Hepatocyte (in vitro differentiated cells): ENCODE measurements around the gene CCSER2. TPM values are rescaled to one million over a fixed set of nuclear protein-coding genes. Genes with fewer than 3 reads are reported as not detected.

Experiments
- DNase-seq: peaks from one replicate; pipeline ENCODE4 v3.0.0-alpha.2; 2016; ENCODE audit warnings: low spot score
- H2AFZ ChIP-seq: fragments of 200-600 bp; sonication (generic); 2 replicates; pipeline ENCODE4 v1.6.0; 2016; ENCODE audit warnings: antibody characterized with exemption, mild to moderate bottlenecking
- H3K27ac ChIP-seq: fragments of 200-600 bp; sonication (generic); 2 replicates; pipeline ENCODE4 v1.5.1; 2016; ENCODE audit warnings: mild to moderate bottlenecking
- H3K27me3 ChIP-seq: fragments of 200-600 bp; sonication (generic); 2 replicates; pipeline ENCODE4 v1.6.1; 2016
- H3K36me3 ChIP-seq: fragments of 200-600 bp; sonication (generic); replicated peaks from 2 replicates; pipeline ENCODE4 v1.5.1; 2016; ENCODE audit warnings: low read depth; ENCODE audit not compliant: insufficient read depth
- H3K4me1 ChIP-seq: fragments of 200-600 bp; sonication (generic); 2 replicates; pipeline ENCODE4 v1.5.1; 2016; ENCODE audit warnings: mild to moderate bottlenecking, moderate library complexity; ENCODE audit not compliant: insufficient read depth
- H3K4me2 ChIP-seq: fragments of 200-600 bp; sonication (generic); 2 replicates; pipeline ENCODE4 v1.6.0; 2016
- H3K4me3 ChIP-seq: fragments of 200-600 bp; sonication (generic); 2 replicates; pipeline ENCODE4 v1.5.1; 2016; ENCODE audit warnings: mild to moderate bottlenecking
- H3K79me2 ChIP-seq: fragments of 200-600 bp; sonication (generic); 2 replicates; pipeline ENCODE4 v1.6.0; 2017; ENCODE audit warnings: mild to moderate bottlenecking
- H3K9me2 ChIP-seq: fragments of 200-600 bp; sonication (generic); replicated peaks from 2 replicates; pipeline ENCODE4 v1.6.0; 2017; ENCODE audit warnings: mild to moderate bottlenecking; ENCODE audit not compliant: insufficient read depth
- H3K9me3 ChIP-seq: fragments of 200-600 bp; sonication (generic); 2 replicates; pipeline ENCODE4 v1.5.1; 2016; ENCODE audit warnings: low read depth, mild to moderate bottlenecking
- H4K20me1 ChIP-seq: fragments of 200-600 bp; sonication (generic); 2 replicates; pipeline ENCODE4 v1.6.0; 2016; ENCODE audit warnings: mild to moderate bottlenecking; ENCODE audit not compliant: insufficient read depth, poor library complexity, severe bottlenecking
- CTCF ChIP-seq: fragments of 200-600 bp; sonication (generic); IDR thresholded peaks from 2 replicates; pipeline ENCODE4 v1.5.1; 2016; ENCODE audit warnings: antibody characterized with exemption, mild to moderate bottlenecking; ENCODE audit not compliant: poor library complexity
- EZH2 ChIP-seq: fragments of 200-600 bp; sonication (generic); IDR thresholded peaks from 2 replicates; pipeline ENCODE4 v1.6.1; 2016; ENCODE audit warnings: antibody characterized with exemption, mild to moderate bottlenecking, borderline replicate concordance
- EZH2phosphoT487 ChIP-seq: fragments of 200-600 bp; sonication (generic); IDR thresholded peaks from one replicate; pipeline ENCODE4 v1.6.1; 2018; ENCODE audit warnings: antibody characterized with exemption, mild to moderate bottlenecking, low read depth, moderate library complexity; ENCODE audit not compliant: unreplicated experiment, severe bottlenecking
- WGBS: methylation state at CpG from one replicate; pipeline ENCODE4 v1.1.6; 2016; ENCODE audit warnings: low lambda C conversion rate; ENCODE audit errors: missing lambda C conversion rate; 5-methylcytosine and 5-hydroxymethylcytosine counted together
- polyA plus RNA-seq: library from polyadenylated mRNA; unstranded; fragments of >200 nt; fragmentation: Nextera tagmentation; extraction: Ambion mirVana; gene quantifications from 2 replicates; pipeline ENCODE4 v1.2.1, GENCODE V29; 2016
- total RNA-seq: library from RNA; depleted of rRNA; stranded (reverse); fragments of >200 nt; gene quantifications from 2 replicates; pipeline ENCODE4 v1.2.3, GENCODE V29; 2014

CCSER2 gene
- total and polyA plus RNA-seq, 2 experiments from 2014 or later, result 36.5 to 39.7 TPM

- no peak overlapping the region for H3K27ac ChIP-seq
- H3K9me2 ChIP-seq, result no peaks in the 10 kb centered on the region
- H3K27me3 ChIP-seq, result no peaks in the 10 kb centered on the region
- H3K9me3 ChIP-seq, result no peaks in the 10 kb centered on the region
- WGBS, result 83% methylated on average over 3 of the region's 3 CpGs
- no peaks in the 10 kb centered on the region for H3K36me3 ChIP-seq
- H2AFZ ChIP-seq, result no peak overlapping the region
- no peaks in the 10 kb centered on the region for H4K20me1 ChIP-seq
- no peak overlapping the region for H3K4me2 ChIP-seq
- no peaks in the 10 kb centered on the region for H3K4me1 ChIP-seq
- no peak overlapping the region for H3K4me3 ChIP-seq
- no peak for TF ChIP-seq CTCF
- TF ChIP-seq EZH2phosphoT487, result no peak
- no peak for TF ChIP-seq EZH2
- DNase-seq, result no peak
- H3K79me2 ChIP-seq, result no peaks in the 10 kb centered on the region
These were observed 149.2 kb downstream of the CCSER2 start for GRCh38 chr10:84477398-84478128.

- no peaks in the 10 kb centered on the region for H4K20me1 ChIP-seq
- no peak overlapping the region for H3K4me2 ChIP-seq
- H3K36me3 ChIP-seq, result no peaks in the 10 kb centered on the region
- no peaks in the 10 kb centered on the region for H3K4me1 ChIP-seq
- no peak overlapping the region for H3K4me3 ChIP-seq
- H3K27ac ChIP-seq, result no peak overlapping the region
- no peak overlapping the region for H2AFZ ChIP-seq
- TF ChIP-seq EZH2 (no peak), EZH2phosphoT487 (no peak), CTCF (no peak)
- DNase-seq, result no peak
- no peaks in the 10 kb centered on the region for H3K27me3 ChIP-seq
- H3K9me3 ChIP-seq, result no peaks in the 10 kb centered on the region
- no peaks in the 10 kb centered on the region for H3K79me2 ChIP-seq
- no peaks in the 10 kb centered on the region for H3K9me2 ChIP-seq
These were observed 149.8 kb downstream of the CCSER2 start for GRCh38 chr10:84478151-84478550.

- no peak overlapping the region for H3K27ac ChIP-seq
- WGBS, result 100% methylated on average over 1 of the region's 1 CpG
- H3K9me2 ChIP-seq, result no peaks in the 10 kb centered on the region
- no peak overlapping the region for H2AFZ ChIP-seq
- H4K20me1 ChIP-seq, result no peaks in the 10 kb centered on the region
- no peak overlapping the region for H3K4me3 ChIP-seq
- no peaks in the 10 kb centered on the region for H3K79me2 ChIP-seq
- no peak overlapping the region for H3K4me2 ChIP-seq
- H3K27me3 ChIP-seq, result no peaks in the 10 kb centered on the region
- H3K36me3 ChIP-seq, result no peaks in the 10 kb centered on the region
- no peak for DNase-seq
- H3K4me1 ChIP-seq, result no peaks in the 10 kb centered on the region
- H3K9me3 ChIP-seq, result no peaks in the 10 kb centered on the region
- TF ChIP-seq EZH2 (no peak), CTCF (no peak)
These were observed 150.3 kb downstream of the CCSER2 start for GRCh38 chr10:84478679-84479078.

GRCh38 chr10:84484541-84484940 lies 156.2 kb downstream of the CCSER2 start:
- H3K79me2 ChIP-seq, result no peaks in the 10 kb centered on the region
- no peaks in the 10 kb centered on the region for H3K36me3 ChIP-seq
- 92% methylated on average over 2 of the region's 2 CpGs for WGBS
- H3K9me3 ChIP-seq, result no peaks in the 10 kb centered on the region
- no peaks in the 10 kb centered on the region for H3K9me2 ChIP-seq
- H3K27ac ChIP-seq, result no peak overlapping the region
- TF ChIP-seq EZH2, result no peak
- TF ChIP-seq EZH2phosphoT487, result no peak
- TF ChIP-seq CTCF, result no peak
- no peak for DNase-seq
- H3K4me3 ChIP-seq, result no peak overlapping the region
- no peak overlapping the region for H2AFZ ChIP-seq
- no peak overlapping the region for H3K4me2 ChIP-seq
- H3K27me3 ChIP-seq, result no peaks in the 10 kb centered on the region
- H4K20me1 ChIP-seq, result no peaks in the 10 kb centered on the region
- no peaks in the 10 kb centered on the region for H3K4me1 ChIP-seq
